ENCODE results near the gene LCNL1. TPM values are rescaled to one million over a fixed set of nuclear protein-coding genes. Genes with fewer than 3 reads are reported as not detected.

Gene LCNL1
- total RNA-seq, 1 donor from 2014 or later = 2.0 TPM

DNA sequence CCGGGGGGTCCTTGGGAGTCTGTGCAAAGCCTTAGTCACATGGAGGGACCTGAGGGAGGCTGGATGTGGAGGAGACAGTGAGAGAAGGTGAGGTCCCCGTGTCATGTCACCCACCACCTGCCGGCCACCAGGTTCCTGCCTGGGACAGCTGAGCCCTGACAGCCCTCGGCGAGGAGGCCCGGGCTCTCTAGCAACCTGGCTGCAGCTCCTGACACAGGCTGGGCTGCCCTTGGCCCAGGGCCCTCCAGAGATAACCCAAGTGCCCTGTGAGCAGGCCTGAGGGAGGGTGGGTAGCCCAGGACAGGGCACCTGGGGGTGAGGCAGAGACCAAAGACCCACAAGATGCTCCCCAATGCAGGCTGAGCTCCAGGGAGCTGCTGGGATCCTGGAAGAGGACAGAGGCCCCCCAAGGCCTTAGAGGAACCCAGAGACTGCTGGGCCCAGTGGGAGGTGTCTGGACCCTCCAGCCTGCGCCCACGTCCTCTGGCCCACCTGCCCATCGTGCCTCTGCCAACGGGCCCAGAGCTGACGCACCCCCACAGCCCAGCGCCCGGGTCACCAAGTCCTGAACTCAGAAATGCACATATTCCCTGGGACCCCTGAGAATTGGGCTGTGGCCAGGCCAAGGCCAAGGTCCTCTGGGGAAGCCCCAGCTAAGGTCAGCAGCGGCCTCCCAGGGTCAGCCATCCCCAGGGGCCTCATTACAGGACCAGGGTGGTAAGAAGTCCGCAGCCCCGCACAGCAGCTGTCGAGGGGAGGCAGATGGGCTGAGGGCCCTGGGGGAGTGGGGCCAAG is 14.3 kb upstream of the LCNL1 start:
- no peak for TF ChIP-seq POLR2AphosphoS5 (IDR thresholded peaks at IDR 0.05; ENCODE audit: insufficient read depth in 1 of 2, low read depth in 1 of 2)
- no peak for TF ChIP-seq POLR2A (IDR thresholded peaks at IDR 0.05)
- TF ChIP-seq, protein P1, sequence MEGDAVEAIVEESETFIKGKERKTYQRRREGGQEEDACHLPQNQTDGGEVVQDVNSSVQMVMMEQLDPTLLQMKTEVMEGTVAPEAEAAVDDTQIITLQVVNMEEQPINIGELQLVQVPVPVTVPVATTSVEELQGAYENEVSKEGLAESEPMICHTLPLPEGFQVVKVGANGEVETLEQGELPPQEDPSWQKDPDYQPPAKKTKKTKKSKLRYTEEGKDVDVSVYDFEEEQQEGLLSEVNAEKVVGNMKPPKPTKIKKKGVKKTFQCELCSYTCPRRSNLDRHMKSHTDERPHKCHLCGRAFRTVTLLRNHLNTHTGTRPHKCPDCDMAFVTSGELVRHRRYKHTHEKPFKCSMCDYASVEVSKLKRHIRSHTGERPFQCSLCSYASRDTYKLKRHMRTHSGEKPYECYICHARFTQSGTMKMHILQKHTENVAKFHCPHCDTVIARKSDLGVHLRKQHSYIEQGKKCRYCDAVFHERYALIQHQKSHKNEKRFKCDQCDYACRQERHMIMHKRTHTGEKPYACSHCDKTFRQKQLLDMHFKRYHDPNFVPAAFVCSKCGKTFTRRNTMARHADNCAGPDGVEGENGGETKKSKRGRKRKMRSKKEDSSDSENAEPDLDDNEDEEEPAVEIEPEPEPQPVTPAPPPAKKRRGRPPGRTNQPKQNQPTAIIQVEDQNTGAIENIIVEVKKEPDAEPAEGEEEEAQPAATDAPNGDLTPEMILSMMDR (IDR thresholded peaks at IDR 0.05) = no peak
- DNase-seq (ENCODE audit: extremely low spot score in 2 of 2) = no peak
- H3K4me3 ChIP-seq = no peak overlapping the region
- H3K9me3 ChIP-seq = no peaks in the 10 kb centered on the region
- H3K4me1 ChIP-seq = peaks cover 19% of the 10 kb centered on the region
- no peaks in the 10 kb centered on the region for H3K36me3 ChIP-seq
- H3K27me3 ChIP-seq = no peaks in the 10 kb centered on the region
- H3K27ac ChIP-seq = no peak overlapping the region
- intact Hi-C loops (cut with DNase I) = no loop called here

DNA sequence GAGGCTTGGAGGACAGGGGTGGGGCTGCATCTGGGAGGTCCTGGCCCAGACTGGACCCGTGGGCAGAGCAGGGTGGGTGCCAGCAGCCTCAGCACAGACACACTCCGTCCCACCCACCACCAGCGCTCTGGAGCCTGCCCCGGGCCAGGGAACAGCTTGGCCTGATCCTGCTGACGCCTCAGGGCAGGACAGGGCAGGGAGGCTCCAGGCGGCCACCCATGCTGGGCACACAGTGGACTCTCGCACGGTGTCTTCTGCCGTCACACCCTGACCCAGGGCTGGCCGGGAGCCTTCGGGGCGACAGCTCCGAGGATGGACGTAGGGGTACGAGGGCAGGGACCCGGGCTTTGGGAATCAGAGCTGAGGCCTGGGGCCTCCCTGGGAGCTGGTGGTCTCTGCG is 13.6 kb upstream of the LCNL1 start:
- no peak overlapping the region for H3K27ac ChIP-seq
- no peaks in the 10 kb centered on the region for H3K27me3 ChIP-seq
- TF ChIP-seq POLR2AphosphoS5 (IDR thresholded peaks at IDR 0.05; ENCODE audit: insufficient read depth in 1 of 2, low read depth in 1 of 2) = no peak
- TF ChIP-seq, protein P1 (IDR thresholded peaks at IDR 0.05) = no peak
- no peaks in the 10 kb centered on the region for H3K36me3 ChIP-seq
- DNase-seq (ENCODE audit: extremely low spot score in 2 of 2) = no peak
- intact Hi-C loops (cut with DNase I) = no loop called here
- H3K4me1 ChIP-seq = peaks cover 18% of the 10 kb centered on the region
- no peak overlapping the region for H3K4me3 ChIP-seq
- no peaks in the 10 kb centered on the region for H3K9me3 ChIP-seq

DNA sequence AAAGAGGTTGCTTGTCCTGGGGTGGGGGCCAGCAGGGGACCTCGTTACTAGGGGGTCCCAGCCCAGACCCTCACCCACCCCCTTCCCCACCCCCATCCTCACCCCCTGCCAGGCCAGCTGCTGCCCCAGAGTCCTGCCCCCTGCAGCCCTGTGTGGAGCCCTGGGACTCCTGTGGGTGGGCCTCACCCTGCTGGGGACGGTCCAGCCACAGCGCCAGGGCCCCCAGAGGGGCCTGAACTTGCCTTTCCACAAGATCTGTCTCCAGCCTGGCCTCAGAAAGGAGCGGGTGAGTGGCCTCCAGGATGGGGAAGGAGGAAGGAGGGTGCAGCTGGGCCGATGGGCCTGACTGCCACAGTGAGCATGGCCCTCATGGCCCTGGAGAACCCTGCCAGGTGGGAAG is 13.0 kb upstream of the LCNL1 start:
- H3K27me3 ChIP-seq = no peaks in the 10 kb centered on the region
- no peak overlapping the region for H3K4me3 ChIP-seq
- DNase-seq (ENCODE audit: extremely low spot score in 2 of 2) = no peak
- H3K27ac ChIP-seq = no peak overlapping the region
- no peaks in the 10 kb centered on the region for H3K9me3 ChIP-seq
- H3K36me3 ChIP-seq = no peaks in the 10 kb centered on the region
- TF ChIP-seq POLR2A (IDR thresholded peaks at IDR 0.05) (no peak), POLR2AphosphoS5 (IDR thresholded peaks at IDR 0.05; ENCODE audit: insufficient read depth in 1 of 2, low read depth in 1 of 2) (no peak)
- TF ChIP-seq, protein P1 (IDR thresholded peaks at IDR 0.05) = no peak
- intact Hi-C loops (cut with DNase I) = no loop called here
- peaks cover 18% of the 10 kb centered on the region for H3K4me1 ChIP-seq

DNA sequence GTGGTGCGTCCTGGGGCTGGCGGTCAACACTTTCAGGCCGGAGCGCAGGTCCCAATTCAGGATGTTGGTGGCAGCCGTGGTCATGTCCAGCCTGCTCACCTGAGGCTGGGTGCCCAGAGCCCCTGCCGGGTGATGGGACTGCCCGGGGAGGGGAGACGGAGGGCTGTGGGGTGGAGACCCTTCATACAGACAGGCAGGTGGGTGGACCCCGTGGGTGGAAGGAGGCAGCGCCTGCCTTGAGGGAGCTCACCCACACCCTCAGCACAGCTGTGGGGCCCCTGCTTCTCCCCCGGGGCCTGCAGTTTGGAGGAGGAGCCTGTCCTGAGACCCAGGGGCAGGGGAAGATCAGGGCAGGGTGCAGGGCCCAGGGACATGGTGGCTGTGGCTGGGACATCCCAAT is 12.4 kb upstream of the LCNL1 start:
- Histone ChIP-seq H3K27me3 (no peaks in the 10 kb centered on the region), H3K4me3 (no peak overlapping the region), H3K9me3 (no peaks in the 10 kb centered on the region), H3K27ac (no peak overlapping the region), H3K36me3 (no peaks in the 10 kb centered on the region), H3K4me1 (peaks cover 24% of the 10 kb centered on the region)
- TF ChIP-seq POLR2A (IDR thresholded peaks at IDR 0.05) = no peak
- TF ChIP-seq, protein P1 (IDR thresholded peaks at IDR 0.05) = no peak
- no peak for TF ChIP-seq POLR2AphosphoS5 (IDR thresholded peaks at IDR 0.05; ENCODE audit: insufficient read depth in 1 of 2, low read depth in 1 of 2)
- no peak for DNase-seq (ENCODE audit: extremely low spot score in 2 of 2)
- intact Hi-C loops (cut with DNase I) = no loop called here

DNA sequence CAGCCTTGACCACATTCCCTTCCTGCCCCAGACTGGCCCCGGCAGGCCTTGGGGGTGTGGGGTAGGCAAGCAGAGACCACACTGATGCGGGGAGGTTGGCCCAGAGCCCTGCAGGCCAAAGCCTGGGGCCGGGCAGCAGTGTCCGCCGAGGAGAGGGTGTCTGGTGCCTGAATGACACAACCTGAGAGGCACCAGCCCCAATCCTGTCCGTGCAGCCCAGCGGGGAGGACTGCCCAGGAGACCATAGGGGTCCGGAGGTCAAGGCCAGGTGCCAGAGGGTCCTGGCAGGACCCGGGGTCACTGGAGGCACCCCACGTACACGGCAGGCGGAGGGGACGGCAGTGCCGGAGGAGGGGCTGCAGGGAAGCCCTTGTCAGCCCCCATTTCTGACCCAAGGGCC is 11.0 kb upstream of the LCNL1 start:
- no peak for DNase-seq (ENCODE audit: extremely low spot score in 2 of 2)
- Histone ChIP-seq H3K9me3 (no peaks in the 10 kb centered on the region), H3K4me1 (peaks cover 27% of the 10 kb centered on the region), H3K4me3 (no peak overlapping the region), H3K27me3 (no peaks in the 10 kb centered on the region), H3K36me3 (no peaks in the 10 kb centered on the region), H3K27ac (no peak overlapping the region)
- intact Hi-C loops (cut with DNase I) = no loop called here
- TF ChIP-seq, protein P1 (IDR thresholded peaks at IDR 0.05) = no peak
- TF ChIP-seq POLR2AphosphoS5 (IDR thresholded peaks at IDR 0.05; ENCODE audit: insufficient read depth in 1 of 2, low read depth in 1 of 2) = no peak
- no peak for TF ChIP-seq POLR2A (IDR thresholded peaks at IDR 0.05)

All from vagina (tissue), 2 donors.